HG02938 (cell line): Measurements from ENCODE around the gene NIT1.
"Not testable (repeated sequence)": the region's sequence is repeated elsewhere in the genome, so short reads cannot be mapped to it uniquely, and the experiment has no call there.

Experiments used
- ATAC-seq: cut with Tn5 transposase; IDR thresholded peaks from one replicate; pipeline ENCODE4 v1.9.1; 2021; ENCODE audit warnings: mild to moderate bottlenecking, moderate library complexity; ENCODE audit not compliant: unreplicated experiment

NIT1 gene

DNA sequence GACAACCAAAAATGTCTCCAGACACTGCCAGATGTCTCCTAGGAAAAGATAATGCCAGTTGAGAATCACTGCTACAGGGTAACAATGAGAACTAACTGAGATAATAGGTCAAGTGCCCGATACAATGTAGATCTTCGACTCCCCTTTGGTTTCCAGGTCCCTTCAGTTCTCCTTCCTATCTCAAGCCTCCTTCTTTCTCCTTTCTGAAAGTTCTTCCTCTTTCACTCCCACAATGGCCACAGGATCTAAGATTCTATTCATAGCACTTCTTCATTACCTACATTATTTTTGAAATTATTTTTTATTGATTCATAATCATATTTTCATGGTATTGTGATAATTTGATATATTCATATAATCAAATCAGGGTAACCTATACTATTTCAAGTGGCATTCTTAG, 6.4 kb upstream of the NIT1 start:
- no peak for ATAC-seq

DNA sequence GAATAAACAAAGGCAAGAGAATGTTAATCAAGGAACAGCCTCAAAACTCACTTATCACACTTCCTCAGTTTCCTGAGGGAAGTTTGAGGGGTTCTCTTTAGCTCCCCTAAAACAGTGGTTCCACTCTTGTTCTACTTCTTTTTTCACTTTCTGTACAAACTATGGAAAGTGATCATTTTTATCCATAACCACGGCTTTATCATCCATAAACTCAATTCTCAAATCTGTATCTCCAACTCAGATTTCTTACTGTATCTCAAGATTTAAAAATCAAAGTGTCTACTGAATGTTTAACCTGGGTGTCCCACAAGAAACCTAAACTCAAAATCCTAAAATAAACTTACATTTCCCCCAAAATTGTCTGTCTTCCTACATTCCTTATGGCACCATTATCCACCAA, 4.0 kb upstream of the NIT1 start:
- no peak for ATAC-seq

DNA sequence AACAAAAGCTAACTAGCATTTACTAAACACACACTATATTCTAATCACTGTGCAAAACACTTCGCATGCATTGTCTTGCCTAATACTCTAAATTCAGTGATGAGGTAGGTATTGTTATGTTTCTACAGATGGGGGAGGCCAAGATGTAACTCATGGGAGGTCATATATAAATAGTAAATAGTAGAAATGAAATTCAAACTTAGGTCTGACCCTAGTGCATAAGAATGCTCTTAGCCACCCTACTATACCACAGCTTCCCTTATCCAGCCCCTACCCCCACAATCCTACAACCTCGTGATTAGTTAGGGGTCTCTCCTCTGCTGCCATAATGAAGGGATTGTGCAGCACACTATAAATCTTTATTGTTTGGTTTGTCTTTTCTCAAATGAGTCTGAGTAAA, 3.3 kb upstream of the NIT1 start:
- ATAC-seq = no peak

DNA sequence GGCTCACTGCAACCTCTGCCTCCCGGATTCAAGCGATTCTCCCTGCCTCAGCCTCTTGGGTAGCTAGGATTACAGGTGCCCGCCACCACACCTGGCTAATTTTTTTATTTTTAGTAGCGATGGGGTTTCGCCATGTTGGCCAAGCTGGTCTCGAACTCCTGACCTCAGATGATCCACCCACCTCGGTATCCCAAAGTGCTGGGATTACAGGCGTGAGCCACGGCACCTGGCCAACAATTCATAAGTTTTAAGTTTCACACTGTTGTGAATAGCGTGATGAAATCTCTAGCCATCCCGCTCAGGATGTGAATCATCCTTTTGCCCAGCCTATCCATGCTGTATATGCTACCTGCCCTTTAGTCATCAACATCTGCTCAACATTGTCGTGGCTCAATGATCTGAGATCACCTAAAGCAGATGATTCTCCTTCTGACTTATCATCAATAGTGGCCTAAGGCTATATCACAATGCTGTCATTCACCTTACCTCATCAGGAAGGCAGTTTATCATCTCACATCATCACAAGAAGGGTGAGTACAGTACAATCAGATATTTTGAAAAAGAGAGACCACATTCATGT, 2.7 kb upstream of the NIT1 start:
- no peak for ATAC-seq

- not testable (repeated sequence) for ATAC-seq
These were observed 1.9 kb upstream of the NIT1 start for GRCh38 chr1:161115961-161116360.

DNA sequence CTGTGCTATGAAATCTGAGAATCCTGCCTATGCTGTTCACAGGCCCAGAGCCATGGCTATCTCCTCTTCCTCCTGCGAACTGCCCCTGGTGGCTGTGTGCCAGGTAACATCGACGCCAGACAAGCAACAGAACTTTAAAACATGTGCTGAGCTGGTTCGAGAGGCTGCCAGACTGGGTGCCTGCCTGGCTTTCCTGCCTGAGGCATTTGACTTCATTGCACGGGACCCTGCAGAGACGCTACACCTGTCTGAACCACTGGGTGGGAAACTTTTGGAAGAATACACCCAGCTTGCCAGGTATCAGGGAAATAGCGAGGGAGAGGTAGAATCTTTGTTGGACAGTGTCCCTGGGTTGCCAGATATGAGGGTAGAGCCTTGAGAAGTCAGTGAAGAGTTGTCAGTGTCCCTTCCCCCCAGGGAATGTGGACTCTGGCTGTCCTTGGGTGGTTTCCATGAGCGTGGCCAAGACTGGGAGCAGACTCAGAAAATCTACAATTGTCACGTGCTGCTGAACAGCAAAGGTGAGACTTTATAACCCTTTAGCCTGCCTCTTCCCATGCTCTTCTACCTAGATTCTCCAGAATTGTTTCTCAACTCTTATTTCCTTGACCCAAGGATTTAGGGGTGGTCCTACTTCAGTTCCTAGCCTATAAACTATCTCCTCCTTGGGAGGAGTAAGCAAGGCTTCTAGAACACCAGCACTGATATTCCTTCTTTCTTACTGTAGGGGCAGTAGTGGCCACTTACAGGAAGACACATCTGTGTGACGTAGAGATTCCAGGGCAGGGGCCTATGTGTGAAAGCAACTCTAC, 1.4 kb downstream of the NIT1 start:
- peak; percentile 65 for ATAC-seq

- ATAC-seq = no peak
These were observed 3.2 kb downstream of the NIT1 start for GRCh38 chr1:161121042-161121650.

- no peak for ATAC-seq
These were observed 3.9 kb downstream of the NIT1 start for GRCh38 chr1:161121834-161122233.

DNA sequence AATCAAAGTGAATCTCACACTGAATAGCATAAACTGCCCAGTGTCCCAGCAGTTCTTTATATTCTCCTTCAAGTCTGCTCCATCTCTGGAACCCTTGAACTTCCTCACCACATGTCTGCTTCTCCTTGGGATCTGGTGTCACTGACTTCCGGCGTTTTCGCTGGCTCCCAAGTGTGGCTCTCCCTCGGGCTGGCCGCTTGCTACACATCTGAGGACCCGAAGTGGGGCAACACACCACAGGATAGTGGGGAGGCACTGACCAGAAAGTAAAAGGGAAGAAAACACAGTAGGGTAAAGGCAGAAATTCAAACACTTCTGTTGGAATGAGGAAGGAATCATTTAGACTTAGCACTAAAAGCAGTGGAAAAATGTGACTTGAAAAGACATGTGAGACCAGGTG, 5.1 kb downstream of the NIT1 start:
- no peak for ATAC-seq

- ATAC-seq = no peak
These were observed 9.7 kb downstream of the NIT1 start for GRCh38 chr1:161127649-161128048.

GRCh38 chr1:161128591-161129420, 10.9 kb downstream of the NIT1 start:
- ATAC-seq = no peak

- no peak for ATAC-seq
These were observed 12.4 kb downstream of the NIT1 start for GRCh38 chr1:161130266-161130665.

DNA sequence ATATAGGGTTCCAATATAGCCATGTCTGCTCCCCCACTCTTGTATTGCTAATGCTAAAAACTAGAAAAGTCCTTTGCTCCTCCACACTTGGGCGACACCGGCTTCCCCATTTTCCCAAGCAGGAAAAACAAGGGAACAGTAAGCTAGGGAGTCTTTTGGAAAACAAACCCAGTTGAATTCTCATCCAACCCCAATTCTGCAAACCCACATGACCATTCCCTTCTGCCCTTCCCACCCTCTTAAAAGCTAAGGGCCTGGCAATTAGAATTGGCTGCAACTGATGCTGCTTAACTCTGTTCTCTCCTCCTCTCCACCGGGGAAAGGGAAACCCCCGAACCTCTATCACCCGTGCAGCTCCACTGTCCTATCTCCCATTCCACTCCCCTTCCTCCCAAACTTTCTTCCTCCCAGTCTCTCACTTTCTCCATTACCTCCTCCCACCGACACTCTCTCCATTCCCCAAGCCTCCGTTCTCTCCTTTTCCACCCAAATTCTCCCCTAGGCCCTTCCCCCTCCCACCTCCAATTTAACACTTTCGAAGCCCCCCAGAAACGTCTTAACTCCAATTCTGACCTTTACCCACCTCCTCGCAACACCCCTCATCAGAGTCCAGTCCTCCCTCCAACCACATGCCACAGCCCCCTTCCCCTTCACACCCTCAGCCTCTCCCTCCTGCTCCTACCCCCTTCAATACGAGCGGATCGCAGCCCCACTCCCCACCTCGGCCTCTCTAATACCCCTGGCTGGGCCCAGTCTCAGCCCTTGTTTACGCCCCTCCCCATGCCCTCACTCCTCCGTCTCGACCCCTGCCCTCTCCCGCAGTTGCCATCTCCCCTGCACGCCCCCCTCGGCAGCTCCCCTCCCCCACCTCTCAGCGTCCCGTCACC, 13.9 kb downstream of the NIT1 start:
- no peak for ATAC-seq

DNA sequence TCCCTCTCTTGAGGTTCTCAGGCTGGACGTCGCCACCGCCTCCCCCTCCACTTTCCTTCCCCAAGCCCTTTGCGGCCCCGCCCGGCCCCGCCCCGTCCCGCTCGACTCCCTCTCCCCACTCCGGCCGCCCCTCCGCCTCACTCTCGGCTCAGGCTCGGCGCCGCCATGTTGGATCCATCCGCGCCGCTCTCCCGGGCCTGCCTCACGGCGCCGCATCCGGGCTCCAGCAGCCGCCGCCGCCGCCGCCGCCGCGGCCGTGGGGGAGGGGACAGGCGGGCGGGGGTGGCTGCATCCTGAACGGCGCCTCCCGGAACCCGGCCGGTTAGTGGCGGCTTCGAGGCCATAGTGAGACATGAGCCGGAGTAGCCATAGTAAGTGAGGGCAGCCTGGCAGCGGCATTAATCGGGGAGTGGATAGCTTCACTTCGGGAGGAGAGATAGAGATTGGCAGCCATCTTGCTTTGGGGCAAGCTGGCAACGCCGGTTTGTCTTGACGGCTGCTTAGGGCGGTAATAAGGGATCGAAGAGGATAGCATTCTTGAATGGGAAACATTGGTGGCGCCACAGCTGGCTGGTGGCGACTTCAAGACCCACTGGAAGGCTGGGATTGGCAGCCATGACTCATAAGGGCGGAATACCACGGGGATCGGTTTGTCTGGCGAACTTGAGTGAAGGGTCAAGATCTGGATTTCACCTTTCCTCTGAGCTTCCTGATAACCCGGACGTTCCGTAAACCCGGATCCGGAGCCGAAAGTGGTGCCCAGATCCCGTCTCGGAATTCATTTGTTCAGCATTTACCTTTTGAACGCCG, 14.7 kb downstream of the NIT1 start, which contains the start of gene DEDD:
Gene DEDD, minus strand, starts transcription at position 258 of the 810 bp plus-strand sequence. CDS start 8,205 bp downstream, outside the sequence.
- ATAC-seq = peak; percentile 97

GRCh38 chr1:161133220-161133740, 15.4 kb downstream of the NIT1 start:
- no peak for ATAC-seq

DNA sequence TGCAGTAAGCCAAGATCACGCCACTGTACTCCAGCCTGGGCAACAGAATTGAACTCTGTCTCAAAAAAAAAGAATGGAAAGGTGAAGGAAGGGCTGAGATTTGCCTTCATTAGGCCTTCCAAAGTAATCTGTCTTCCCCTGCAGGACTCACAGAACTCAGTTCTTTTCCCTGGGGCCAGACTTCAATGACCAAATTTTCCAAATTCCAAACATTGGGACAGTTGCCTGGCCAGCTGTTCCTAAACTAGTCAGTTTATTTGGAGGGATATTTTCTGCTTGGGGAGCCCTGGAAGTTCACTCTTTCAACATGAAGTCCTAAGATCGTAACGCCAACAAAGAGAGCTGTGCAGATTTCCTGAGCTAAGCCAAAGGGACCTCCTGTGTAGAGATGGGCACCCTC, 20.0 kb downstream of the NIT1 start:
- ATAC-seq = no peak

DNA sequence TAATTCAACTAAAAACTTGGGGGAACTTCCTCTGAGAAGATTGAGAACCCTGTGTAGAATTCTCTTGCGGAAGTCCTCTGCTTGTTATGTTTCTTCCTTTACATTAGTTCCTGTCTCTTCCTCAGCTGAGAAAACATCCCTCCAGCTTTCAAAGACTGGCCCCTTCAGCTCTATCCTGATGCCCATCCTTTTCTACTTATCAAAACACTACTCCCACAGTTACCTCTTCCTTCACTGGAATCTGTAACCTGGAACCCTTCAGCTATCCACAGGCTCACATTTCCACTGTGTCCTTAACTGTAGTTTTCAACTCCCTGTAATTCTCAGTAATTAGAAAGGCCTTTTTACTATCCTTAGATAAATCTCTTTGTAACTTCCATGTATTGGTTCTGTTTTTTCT, 20.5 kb downstream of the NIT1 start:
- no peak for ATAC-seq

DNA sequence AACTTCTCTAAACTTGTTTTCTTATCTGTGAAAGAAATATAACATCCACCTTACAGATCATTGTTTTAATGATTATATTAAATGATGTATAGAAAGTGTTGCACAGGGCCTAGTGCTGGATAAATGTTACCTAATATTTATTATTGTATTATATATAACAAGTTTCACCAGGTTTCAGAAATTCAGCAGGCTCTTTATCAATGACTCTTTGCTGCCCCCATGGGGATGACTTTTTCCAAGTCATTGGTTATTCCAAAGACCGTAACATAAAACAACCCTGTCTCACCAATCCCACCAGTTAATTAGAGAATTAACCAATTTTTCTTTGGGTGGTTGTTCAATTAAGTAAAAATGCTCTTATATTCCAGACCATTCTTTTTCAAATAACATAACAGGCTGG, 21.9 kb downstream of the NIT1 start:
- ATAC-seq = no peak

DNA sequence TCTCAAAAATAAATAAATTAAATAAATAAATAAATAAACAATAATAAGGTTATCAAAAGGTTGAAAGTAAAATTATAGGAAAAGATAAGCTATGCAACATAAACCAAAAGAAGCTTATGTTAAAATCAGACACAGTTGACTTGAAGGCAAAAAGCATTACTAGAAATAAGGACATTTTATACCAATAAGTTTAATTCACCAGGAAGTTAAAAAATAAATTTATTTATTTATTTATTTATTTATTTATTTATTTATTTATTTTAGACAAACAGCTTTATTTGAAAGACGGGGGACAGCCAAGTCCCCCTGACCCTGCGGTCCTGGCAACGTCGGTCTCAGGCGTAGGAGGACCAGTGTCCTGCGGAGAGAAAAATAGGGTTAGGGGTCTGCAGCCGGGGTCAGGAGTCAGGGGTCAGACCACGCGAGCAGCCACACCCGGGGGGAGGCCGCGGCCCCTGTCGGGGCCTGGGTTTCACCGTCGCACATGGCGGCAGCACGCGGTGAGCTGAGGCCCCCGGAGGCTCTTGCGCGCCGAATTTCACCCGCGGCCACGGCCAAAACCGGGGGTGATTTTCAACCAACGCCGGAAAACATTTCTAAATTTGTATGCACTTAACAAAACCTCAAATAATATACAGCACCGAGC, 23.0 kb downstream of the NIT1 start:
- no peak for ATAC-seq
